GM18511 (cell line): ENCODE measurements around the gene RAB28.

Source experiments
- ATAC-seq: cut with Tn5 transposase; IDR thresholded peaks from one replicate; pipeline ENCODE4 v1.9.1; 2021; ENCODE audit warnings: mild to moderate bottlenecking, moderate library complexity; ENCODE audit not compliant: unreplicated experiment

RAB28 gene

GRCh38 chr4:13484122-13484748, at the start of gene RAB28:
Gene RAB28 (minus strand): TSS chr4:13484340.
- ATAC-seq: peak; percentile 96

GRCh38 chr4:13531625-13531998, 47.5 kb upstream of the RAB28 start:
- ATAC-seq: no peak

- ATAC-seq: no peak
Measured at GRCh38 chr4:13530823-13531624, 46.9 kb upstream of the RAB28 start.

- no peak for ATAC-seq
Measured at GRCh38 chr4:13529128-13529919, 45.2 kb upstream of the RAB28 start.

GRCh38 chr4:13528821-13529127, 44.6 kb upstream of the RAB28 start:
- ATAC-seq: no peak

GRCh38 chr4:13527981-13528820, 44.1 kb upstream of the RAB28 start:
- peak; percentile 77 for ATAC-seq

GRCh38 chr4:13527192-13527980, 43.2 kb upstream of the RAB28 start:
- ATAC-seq: no peak

GRCh38 chr4:13526658-13527057, 42.5 kb upstream of the RAB28 start:
- ATAC-seq: no peak

GRCh38 chr4:13525606-13526281, 41.6 kb upstream of the RAB28 start:
- no peak for ATAC-seq

- no peak for ATAC-seq
Measured at GRCh38 chr4:13524504-13525243, 40.5 kb upstream of the RAB28 start.

- no peak for ATAC-seq
Measured at GRCh38 chr4:13523591-13524503, 39.7 kb upstream of the RAB28 start.

- ATAC-seq: no peak
Measured at GRCh38 chr4:13523105-13523477, 39.0 kb upstream of the RAB28 start.

- no peak for ATAC-seq
Measured at GRCh38 chr4:13522282-13523104, 38.4 kb upstream of the RAB28 start.

GRCh38 chr4:13521047-13521446, 36.9 kb upstream of the RAB28 start:
- no peak for ATAC-seq

- no peak for ATAC-seq
Measured at GRCh38 chr4:13516315-13516860, 32.2 kb upstream of the RAB28 start.

- no peak for ATAC-seq
Measured at GRCh38 chr4:13515268-13515667, 31.1 kb upstream of the RAB28 start.

- no peak for ATAC-seq
Measured at GRCh38 chr4:13514722-13515121, 30.6 kb upstream of the RAB28 start.
